GM12878 (cell line): ENCODE results near the gene MYL3. TPM values are rescaled to one million over a fixed set of nuclear protein-coding genes. Genes with fewer than 3 reads are reported as not detected.

Source experiments
- ATAC-seq: fragments of 200-7000 bp; cut with Tn5 transposase; 3 replicates; pipeline ENCODE4 v1.9.1; 2020; ENCODE audit warnings: mild to moderate bottlenecking, moderate library complexity
- BruUV-seq: library from RNA; stranded (reverse); fragments of 400-500 nt; replicated peaks from 2 replicates; lab custom pipeline; 2021; lab: Mats Ljungman, UMichigan
- CTCF ChIA-PET: fragments of 300-600 bp; sonication (Branson Sonifier 250); formaldehyde crosslinking; extraction: SDS; loops from one replicate; lab custom pipeline; 2021; ENCODE audit warnings: inconsistent platforms; lab: Yijun Ruan, JAX
- POLR2A ChIA-PET: fragments of 350-600 bp; formaldehyde crosslinking; extraction: SDS; loops from one replicate; lab custom pipeline; 2021; ENCODE audit warnings: inconsistent platforms; lab: Charles Lee
- RAD21 ChIA-PET: fragments of 300-600 bp; sonication (Branson Sonifier 250); formaldehyde crosslinking; loops from one replicate; lab custom pipeline; 2023; ENCODE audit warnings: antibody characterized with exemption; ENCODE audit not compliant: unreplicated experiment; lab: Charles Lee
- SMC1A ChIA-PET: fragments of 300-600 bp; sonication (Branson Sonifier 250); formaldehyde crosslinking; loops from one replicate; lab custom pipeline; 2023; ENCODE audit not compliant: unreplicated experiment, uncharacterized antibody; lab: Charles Lee
- DNase-seq: peaks from one replicate; pipeline ENCODE4 v3.0.0-alpha.2; 2011; ENCODE audit warnings: low read depth, low spot score
- FAIRE-seq: peaks from 3 replicates; lab custom pipeline; 2011; peaks lifted over from hg19 to GRCh38; lab: Jason Lieb, UNC
- H2AFZ ChIP-seq: 2 replicates; pipeline ENCODE4 v1.6.0; 2011; ENCODE audit warnings: low read depth, low read length, control low read depth; ENCODE audit not compliant: control insufficient read depth
- H3K27ac ChIP-seq: 2 replicates; pipeline ENCODE4 v1.5.1; 2011; ENCODE audit warnings: control low read depth; ENCODE audit not compliant: control insufficient read depth, insufficient read depth
- H3K27me3 ChIP-seq, 2 experiments: replicated peaks in 1 of 2; 2 replicates each; pipeline versions ENCODE4 v1.6.0 to v1.6.1; 2011; ENCODE audit warnings: low read length in 1 of 2; ENCODE audit not compliant: control insufficient read depth in 2 of 2, insufficient read depth in 2 of 2
- H3K36me3 ChIP-seq, 2 experiments: 2 replicates each; pipeline ENCODE4 v1.5.1; 2011; ENCODE audit warnings: low read length in 1 of 2; ENCODE audit not compliant: control insufficient read depth in 2 of 2, insufficient read depth in 2 of 2
- H3K4me1 ChIP-seq: 2 replicates; pipeline ENCODE4 v1.6.1; 2011; ENCODE audit warnings: mild to moderate bottlenecking, low read length, moderate library complexity, mixed read lengths; ENCODE audit not compliant: control insufficient read depth, insufficient read depth
- H3K4me2 ChIP-seq: 2 replicates; pipeline ENCODE4 v1.6.0; 2011; ENCODE audit warnings: control low read depth; ENCODE audit not compliant: control insufficient read depth, insufficient read depth
- H3K4me3 ChIP-seq: fragments of 200-600 bp; sonication (generic); 2 replicates; pipeline ENCODE4 v1.5.1; 2016
- H3K79me2 ChIP-seq: 2 replicates; pipeline ENCODE4 v1.6.0; 2011; ENCODE audit warnings: low read length; ENCODE audit not compliant: control insufficient read depth, insufficient read depth
- H3K9ac ChIP-seq: 2 replicates; pipeline ENCODE4 v1.8.0; 2011; ENCODE audit warnings: low read length, control low read depth, mixed read lengths; ENCODE audit not compliant: control insufficient read depth, insufficient read depth
- H3K9me3 ChIP-seq: replicated peaks from 3 replicates; pipeline ENCODE4 v1.5.1; 2011; ENCODE audit warnings: mild to moderate bottlenecking, low read length; ENCODE audit not compliant: control insufficient read depth, insufficient read depth
- H4K20me1 ChIP-seq: 2 replicates; pipeline ENCODE4 v1.6.0; 2011; ENCODE audit not compliant: control insufficient read depth, insufficient read depth
- RAD21 ChIP-seq: IDR thresholded peaks from 2 replicates; pipeline ENCODE4 v1.6.1; 2011; ENCODE audit warnings: mild to moderate bottlenecking, low read depth, low read length, moderate library complexity; ENCODE audit not compliant: insufficient read depth
- SP1 ChIP-seq: IDR thresholded peaks from one replicate; pipeline ENCODE4 v1.6.1; 2011; ENCODE audit warnings: low read depth, low read length
- TCF3 ChIP-seq: IDR thresholded peaks from 2 replicates; pipeline ENCODE4 v1.6.1; 2012; ENCODE audit warnings: low read depth, mild to moderate bottlenecking, low read length, borderline replicate concordance; ENCODE audit not compliant: insufficient read depth
- WGBS: methylation state at CpG from one replicate; pipeline ENCODE4 v1.1.6; 2016; ENCODE audit warnings: low lambda C conversion rate; ENCODE audit not compliant: insufficient replicate concordance, insufficient coverage; ENCODE audit errors: missing lambda C conversion rate; 5-methylcytosine and 5-hydroxymethylcytosine counted together
- in situ Hi-C: fragments of 300-500 bp; cut with MboI; formaldehyde crosslinking; loops from 9 replicates; pipeline ENCODE4 v1.14.3; 2018; ENCODE audit warnings: mixed read lengths
- intact Hi-C: fragments of 100-400 bp; cut with micrococcal nuclease; formaldehyde crosslinking; loops from one replicate; pipeline ENCODE4 v1.14.2; 2022; ENCODE audit not compliant: unreplicated experiment
- polyA plus RNA-seq, 11 experiments: library from polyadenylated mRNA; depleted of rRNA in 4 of 11; unstranded in 6 of 11; stranded (reverse) in 5 of 11; fragments of >200 nt; fragmentation: Nextera tagmentation in 4 of 11; fragmentation: Illumina TruSeq in 1 of 11; extraction: Ambion mirVana in 4 of 11; extraction: Trizol in 1 of 11; gene quantifications; 1 replicate in 1 of 11; 2 replicates in 10 of 11; pipeline versions ENCODE4 v1.2.1 to v1.2.3, GENCODE V29; 2011 to 2016; ENCODE audit warnings: inconsistent platforms in 2 of 11, missing spikeins in 2 of 11, low read depth in 1 of 11
- total RNA-seq, 4 experiments: library from RNA; depleted of rRNA in 3 of 4; stranded (reverse); fragments of >200 nt in 3 of 4; fragmentation: Illumina TruSeq in 1 of 4; extraction: Trizol in 1 of 4; gene quantifications; 2 replicates each; pipeline versions ENCODE4 v1.2.1 to v1.2.3, GENCODE V29; 2013 to 2021
- TF ChIP-seq, protein P1 (sequence below): fragments of 450-650 bp; IDR thresholded peaks from 2 replicates; pipeline ENCODE4 v1.6.1; 2016; ENCODE audit warnings: mild to moderate bottlenecking, moderate library complexity, borderline replicate concordance
- TF ChIP-seq, protein P2 (sequence below): IDR thresholded peaks from 2 replicates; pipeline ENCODE4 v1.6.1; 2011; ENCODE audit warnings: borderline replicate concordance, low read depth, mild to moderate bottlenecking, moderate library complexity, mixed read lengths, low read length; ENCODE audit not compliant: insufficient read depth; ENCODE audit errors: extremely low read length
- TF ChIP-seq, protein P3 (sequence below), 3 experiments: IDR thresholded peaks in 2 of 3; conservative IDR thresholded peaks in 1 of 3; 2 replicates each; pipeline ENCODE4 v1.5.1; 2011; ENCODE audit warnings: low read depth in 3 of 3, low read length in 3 of 3, mild to moderate bottlenecking in 3 of 3, control low read depth in 2 of 3, moderate library complexity in 2 of 3, inconsistent platforms in 1 of 3, mixed read lengths in 1 of 3; ENCODE audit not compliant: control insufficient read depth in 2 of 3, insufficient read depth in 1 of 3; ENCODE audit errors: extremely low read depth in 1 of 3
- TF ChIP-seq, protein P4 (sequence below): IDR thresholded peaks from 2 replicates; pipeline ENCODE4 v1.6.1; 2011; ENCODE audit warnings: borderline replicate concordance, low read depth, mild to moderate bottlenecking, moderate library complexity, low read length; ENCODE audit not compliant: insufficient read depth, poor library complexity, severe bottlenecking
- TF ChIP-seq, protein P5 (sequence below): IDR thresholded peaks from 2 replicates; pipeline ENCODE4 v1.6.1; 2011; ENCODE audit warnings: mild to moderate bottlenecking, low read depth, low read length, moderate library complexity; ENCODE audit not compliant: insufficient replicate concordance

The MYL3 gene
- total and polyA plus RNA-seq, 10 of the 15 experiments (the other 5 are each of a cell fraction or from before 2014, with no cell fraction given): 0.40 TPM; not detected in 9

GRCh38 chr3:46908294-46908985 lies 45.2 kb upstream of the MYL3 start:
- Histone ChIP-seq H3K9ac (no peak overlapping the region), H3K9me3 (no peaks in the 10 kb centered on the region), H3K4me3 (no peak overlapping the region), H3K4me1 (peaks cover 5% of the 10 kb centered on the region), H2AFZ (no peak overlapping the region), H3K27ac (no peak overlapping the region), H3K27me3 (no peaks in the 10 kb centered on the region), H4K20me1 (no peaks in the 10 kb centered on the region), H3K79me2 (no peaks in the 10 kb centered on the region), H3K4me2 (no peak overlapping the region), H3K36me3 (0 out of 4 replicates have a peak, but pooled peaks cover 0 to 1% of the 10 kb centered on the region in 2 experiments)
- SMC1A ChIA-PET: interaction anchor here (1.2 to 1.8 kb wide), 4 partner anchors 18 to 206 kb away, joined by 3 to 8 read pairs (median 3); no protein-coding TSS in a partner anchor
- ATAC-seq: no peak
- TF ChIP-seq, protein P1, sequence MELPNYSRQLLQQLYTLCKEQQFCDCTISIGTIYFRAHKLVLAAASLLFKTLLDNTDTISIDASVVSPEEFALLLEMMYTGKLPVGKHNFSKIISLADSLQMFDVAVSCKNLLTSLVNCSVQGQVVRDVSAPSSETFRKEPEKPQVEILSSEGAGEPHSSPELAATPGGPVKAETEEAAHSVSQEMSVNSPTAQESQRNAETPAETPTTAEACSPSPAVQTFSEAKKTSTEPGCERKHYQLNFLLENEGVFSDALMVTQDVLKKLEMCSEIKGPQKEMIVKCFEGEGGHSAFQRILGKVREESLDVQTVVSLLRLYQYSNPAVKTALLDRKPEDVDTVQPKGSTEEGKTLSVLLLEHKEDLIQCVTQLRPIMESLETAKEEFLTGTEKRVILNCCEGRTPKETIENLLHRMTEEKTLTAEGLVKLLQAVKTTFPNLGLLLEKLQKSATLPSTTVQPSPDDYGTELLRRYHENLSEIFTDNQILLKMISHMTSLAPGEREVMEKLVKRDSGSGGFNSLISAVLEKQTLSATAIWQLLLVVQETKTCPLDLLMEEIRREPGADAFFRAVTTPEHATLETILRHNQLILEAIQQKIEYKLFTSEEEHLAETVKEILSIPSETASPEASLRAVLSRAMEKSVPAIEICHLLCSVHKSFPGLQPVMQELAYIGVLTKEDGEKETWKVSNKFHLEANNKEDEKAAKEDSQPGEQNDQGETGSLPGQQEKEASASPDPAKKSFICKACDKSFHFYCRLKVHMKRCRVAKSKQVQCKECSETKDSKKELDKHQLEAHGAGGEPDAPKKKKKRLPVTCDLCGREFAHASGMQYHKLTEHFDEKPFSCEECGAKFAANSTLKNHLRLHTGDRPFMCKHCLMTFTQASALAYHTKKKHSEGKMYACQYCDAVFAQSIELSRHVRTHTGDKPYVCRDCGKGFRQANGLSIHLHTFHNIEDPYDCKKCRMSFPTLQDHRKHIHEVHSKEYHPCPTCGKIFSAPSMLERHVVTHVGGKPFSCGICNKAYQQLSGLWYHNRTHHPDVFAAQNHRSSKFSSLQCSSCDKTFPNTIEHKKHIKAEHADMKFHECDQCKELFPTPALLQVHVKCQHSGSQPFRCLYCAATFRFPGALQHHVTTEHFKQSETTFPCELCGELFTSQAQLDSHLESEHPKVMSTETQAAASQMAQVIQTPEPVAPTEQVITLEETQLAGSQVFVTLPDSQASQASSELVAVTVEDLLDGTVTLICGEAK: no peak
- TF ChIP-seq RAD21 (peak; percentile 23; the same call in 1 of the 2 replicates), SP1 (no peak), TCF3 (0 out of 2 replicates have a peak, but pooled peaks have one; percentile 11)
- TF ChIP-seq, protein P2, sequence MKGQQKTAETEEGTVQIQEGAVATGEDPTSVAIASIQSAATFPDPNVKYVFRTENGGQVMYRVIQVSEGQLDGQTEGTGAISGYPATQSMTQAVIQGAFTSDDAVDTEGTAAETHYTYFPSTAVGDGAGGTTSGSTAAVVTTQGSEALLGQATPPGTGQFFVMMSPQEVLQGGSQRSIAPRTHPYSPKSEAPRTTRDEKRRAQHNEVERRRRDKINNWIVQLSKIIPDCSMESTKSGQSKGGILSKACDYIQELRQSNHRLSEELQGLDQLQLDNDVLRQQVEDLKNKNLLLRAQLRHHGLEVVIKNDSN: no peak
- TF ChIP-seq, protein P3, sequence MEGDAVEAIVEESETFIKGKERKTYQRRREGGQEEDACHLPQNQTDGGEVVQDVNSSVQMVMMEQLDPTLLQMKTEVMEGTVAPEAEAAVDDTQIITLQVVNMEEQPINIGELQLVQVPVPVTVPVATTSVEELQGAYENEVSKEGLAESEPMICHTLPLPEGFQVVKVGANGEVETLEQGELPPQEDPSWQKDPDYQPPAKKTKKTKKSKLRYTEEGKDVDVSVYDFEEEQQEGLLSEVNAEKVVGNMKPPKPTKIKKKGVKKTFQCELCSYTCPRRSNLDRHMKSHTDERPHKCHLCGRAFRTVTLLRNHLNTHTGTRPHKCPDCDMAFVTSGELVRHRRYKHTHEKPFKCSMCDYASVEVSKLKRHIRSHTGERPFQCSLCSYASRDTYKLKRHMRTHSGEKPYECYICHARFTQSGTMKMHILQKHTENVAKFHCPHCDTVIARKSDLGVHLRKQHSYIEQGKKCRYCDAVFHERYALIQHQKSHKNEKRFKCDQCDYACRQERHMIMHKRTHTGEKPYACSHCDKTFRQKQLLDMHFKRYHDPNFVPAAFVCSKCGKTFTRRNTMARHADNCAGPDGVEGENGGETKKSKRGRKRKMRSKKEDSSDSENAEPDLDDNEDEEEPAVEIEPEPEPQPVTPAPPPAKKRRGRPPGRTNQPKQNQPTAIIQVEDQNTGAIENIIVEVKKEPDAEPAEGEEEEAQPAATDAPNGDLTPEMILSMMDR (IDR thresholded peaks at IDR 0.05 in 2 of 3, conservative IDR thresholded peaks at IDR 0.05 in 1 of 3; ENCODE audit: control insufficient read depth in 2 of 3, extremely low read depth in 1 of 3, insufficient read depth in 1 of 3, low read depth in 3 of 3, low read length in 3 of 3): peak in 1 of 3 experiments; percentile 15; a peak in 2 of 6 replicates
- TF ChIP-seq, protein P4, sequence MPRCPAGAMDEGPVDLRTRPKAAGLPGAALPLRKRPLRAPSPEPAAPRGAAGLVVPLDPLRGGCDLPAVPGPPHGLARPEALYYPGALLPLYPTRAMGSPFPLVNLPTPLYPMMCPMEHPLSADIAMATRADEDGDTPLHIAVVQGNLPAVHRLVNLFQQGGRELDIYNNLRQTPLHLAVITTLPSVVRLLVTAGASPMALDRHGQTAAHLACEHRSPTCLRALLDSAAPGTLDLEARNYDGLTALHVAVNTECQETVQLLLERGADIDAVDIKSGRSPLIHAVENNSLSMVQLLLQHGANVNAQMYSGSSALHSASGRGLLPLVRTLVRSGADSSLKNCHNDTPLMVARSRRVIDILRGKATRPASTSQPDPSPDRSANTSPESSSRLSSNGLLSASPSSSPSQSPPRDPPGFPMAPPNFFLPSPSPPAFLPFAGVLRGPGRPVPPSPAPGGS: peak; percentile 94
- TF ChIP-seq, protein P5, sequence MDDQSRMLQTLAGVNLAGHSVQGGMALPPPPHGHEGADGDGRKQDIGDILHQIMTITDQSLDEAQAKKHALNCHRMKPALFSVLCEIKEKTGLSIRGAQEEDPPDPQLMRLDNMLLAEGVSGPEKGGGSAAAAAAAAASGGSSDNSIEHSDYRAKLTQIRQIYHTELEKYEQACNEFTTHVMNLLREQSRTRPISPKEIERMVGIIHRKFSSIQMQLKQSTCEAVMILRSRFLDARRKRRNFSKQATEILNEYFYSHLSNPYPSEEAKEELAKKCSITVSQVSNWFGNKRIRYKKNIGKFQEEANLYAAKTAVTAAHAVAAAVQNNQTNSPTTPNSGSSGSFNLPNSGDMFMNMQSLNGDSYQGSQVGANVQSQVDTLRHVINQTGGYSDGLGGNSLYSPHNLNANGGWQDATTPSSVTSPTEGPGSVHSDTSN: peak; percentile 72
- BruUV-seq: no TSS peak
- CTCF ChIA-PET: interaction anchor here (1.3 to 1.8 kb wide), 11 partner anchors 10 to 84 kb away, joined by 3 to 20 read pairs (median 6); no protein-coding TSS in a partner anchor
- RAD21 ChIA-PET: interaction anchor here (1.6 kb wide), 2 partner anchors 37 to 57 kb away, joined by 3 to 7 read pairs; no protein-coding TSS in a partner anchor
- in situ Hi-C loops (no loop called here), intact Hi-C loops (no loop called here)
- 58% methylated on average over 24 of the region's 24 CpGs for WGBS
- FAIRE-seq: no peak
- no peak for DNase-seq
- POLR2A ChIA-PET: no interaction called here
